Measurements from ENCODE around the gene CD180.

Gene CD180

GRCh38 chr5:67196537-67197059 is at the start of gene CD180:
Gene CD180, minus strand, starts transcription at chr5:67196799. Its CDS starts 158 bp downstream, at chr5:67196641.
- no peak for DNase-seq (ENCODE audit: extremely low read depth, low read depth)
- TF ChIP-seq CTCF (IDR thresholded peaks at IDR 0.05; ENCODE audit: low read depth, low read length, missing control alignments): no peak
- no peak within 1 kb of the TSS for H3K4me3 ChIP-seq (replicated peaks; ENCODE audit: low read depth, low read length)

GRCh38 chr5:67246108-67246507 is 49.5 kb upstream of the CD180 start:
- TF ChIP-seq CTCF (IDR thresholded peaks at IDR 0.05; ENCODE audit: low read depth, low read length, missing control alignments): peak; percentile 31
- no peak overlapping the region for H3K4me3 ChIP-seq (replicated peaks; ENCODE audit: low read depth, low read length)
- peak; percentile 73 for DNase-seq (ENCODE audit: extremely low read depth, low read depth)

GRCh38 chr5:67245259-67245846 is 48.8 kb upstream of the CD180 start:
- DNase-seq (ENCODE audit: extremely low read depth, low read depth): no peak
- no peak overlapping the region for H3K4me3 ChIP-seq (replicated peaks; ENCODE audit: low read depth, low read length)
- TF ChIP-seq CTCF (IDR thresholded peaks at IDR 0.05; ENCODE audit: low read depth, low read length, missing control alignments): no peak

- no peak for DNase-seq (ENCODE audit: extremely low read depth, low read depth)
- no peak for TF ChIP-seq CTCF (IDR thresholded peaks at IDR 0.05; ENCODE audit: low read depth, low read length, missing control alignments)
- no peak overlapping the region for H3K4me3 ChIP-seq (replicated peaks; ENCODE audit: low read depth, low read length)
Observed at GRCh38 chr5:67244345-67244793, 47.8 kb upstream of the CD180 start.

GRCh38 chr5:67243944-67244343 is 47.3 kb upstream of the CD180 start:
- no peak for TF ChIP-seq CTCF (IDR thresholded peaks at IDR 0.05; ENCODE audit: low read depth, low read length, missing control alignments)
- no peak for DNase-seq (ENCODE audit: extremely low read depth, low read depth)
- H3K4me3 ChIP-seq (replicated peaks; ENCODE audit: low read depth, low read length): no peak overlapping the region

- no peak overlapping the region for H3K4me3 ChIP-seq (replicated peaks; ENCODE audit: low read depth, low read length)
- TF ChIP-seq CTCF (IDR thresholded peaks at IDR 0.05; ENCODE audit: low read depth, low read length, missing control alignments): no peak
- no peak for DNase-seq (ENCODE audit: extremely low read depth, low read depth)
Observed at GRCh38 chr5:67243349-67243748, 46.8 kb upstream of the CD180 start.

- H3K4me3 ChIP-seq (replicated peaks; ENCODE audit: low read depth, low read length): no peak overlapping the region
- TF ChIP-seq CTCF (IDR thresholded peaks at IDR 0.05; ENCODE audit: low read depth, low read length, missing control alignments): no peak
- DNase-seq (ENCODE audit: extremely low read depth, low read depth): no peak
Observed at GRCh38 chr5:67241326-67241725, 44.7 kb upstream of the CD180 start.
